GM12892 (cell line): Measurements from ENCODE around the gene LDB3.
A peak's percentile ranks its signal among the peaks of the same experiment; 100 is the strongest.

Experiments
- DNase-seq: peaks from one replicate; pipeline ENCODE4 v3.0.0; 2011; ENCODE audit not compliant: insufficient read length
- FAIRE-seq: peaks from 2 replicates; lab custom pipeline; 2011; peaks lifted over from hg19 to GRCh38; lab: Jason Lieb, UNC
- POLR2A ChIP-seq: IDR thresholded peaks from 2 replicates; pipeline ENCODE4 v1.6.1; 2011; ENCODE audit warnings: low read depth, low read length, control low read depth
- POLR2AphosphoS5 ChIP-seq: IDR thresholded peaks from 2 replicates; pipeline ENCODE4 v1.6.1; 2011; ENCODE audit warnings: low read depth, low read length, control low read depth
- TAF1 ChIP-seq: IDR thresholded peaks from 2 replicates; pipeline ENCODE4 v1.6.1; 2011; ENCODE audit warnings: low read depth, mild to moderate bottlenecking, control low read depth, low read length, borderline replicate concordance

The LDB3 gene

DNA sequence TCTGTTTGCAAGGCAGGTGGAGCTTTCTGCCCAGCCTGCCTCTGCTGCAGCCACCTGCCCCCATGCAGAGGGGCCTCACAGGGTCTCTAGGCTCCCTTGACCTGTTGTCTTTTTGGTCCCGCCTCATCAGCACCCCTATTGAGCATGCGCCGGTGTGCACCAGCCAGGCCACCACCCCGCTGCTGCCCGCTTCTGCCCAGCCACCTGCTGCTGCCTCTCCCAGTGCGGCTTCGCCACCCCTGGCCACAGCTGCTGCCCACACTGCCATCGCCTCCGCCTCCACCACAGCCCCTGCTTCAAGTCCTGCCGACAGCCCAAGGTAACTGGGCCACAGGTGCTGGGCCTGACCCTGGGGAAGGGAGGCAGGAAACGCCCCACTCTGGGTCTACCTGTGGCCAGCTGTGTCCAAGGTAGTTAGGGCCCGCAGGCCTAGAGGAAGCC is 38.1 kb downstream of the LDB3 start:
- DNase-seq (no peak), FAIRE-seq (no peak)
- TF ChIP-seq POLR2A (no peak), POLR2AphosphoS5 (no peak), TAF1 (no peak)

DNA sequence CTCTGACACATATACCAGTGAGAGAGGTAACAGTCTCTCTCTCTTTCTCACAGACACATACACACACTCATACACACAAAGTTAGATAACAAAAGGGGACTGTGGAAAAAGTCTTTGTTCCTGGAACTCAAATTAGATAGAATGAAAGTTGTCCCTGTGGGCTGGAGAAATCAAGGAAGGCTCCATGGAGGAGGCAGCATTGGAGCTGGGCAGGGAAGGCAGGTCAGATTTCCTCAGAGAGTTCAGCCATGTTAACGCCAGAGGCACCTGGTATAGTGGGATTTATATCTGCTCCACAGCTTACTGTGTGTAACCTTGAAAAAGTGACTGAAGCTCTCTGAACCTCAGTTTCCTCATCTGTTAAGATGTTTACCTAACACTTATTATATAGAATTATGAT is 38.7 kb downstream of the LDB3 start:
- DNase-seq, result no peak
- FAIRE-seq, result no peak
- no peak for TF ChIP-seq POLR2A
- TF ChIP-seq TAF1, result no peak
- no peak for TF ChIP-seq POLR2AphosphoS5

DNA sequence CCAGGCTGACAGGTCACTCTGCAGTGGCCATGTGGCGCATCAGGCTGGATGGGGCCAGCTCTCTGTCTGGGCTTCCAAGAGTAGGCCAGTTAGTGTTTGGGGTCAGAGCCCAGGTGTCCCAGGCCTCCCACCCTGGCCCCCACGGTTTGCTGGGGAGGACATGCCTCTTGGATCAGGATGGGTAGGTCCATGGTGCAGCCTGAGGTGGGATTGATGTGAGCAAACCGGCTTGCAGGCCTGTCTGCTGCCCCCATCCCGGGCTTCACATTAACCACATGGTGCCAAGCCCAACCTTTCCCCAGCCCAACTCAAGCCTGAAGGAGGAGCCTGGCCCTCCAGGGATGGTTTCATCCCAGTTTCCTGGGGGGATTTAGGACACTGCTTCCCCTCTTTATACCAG is 39.2 kb downstream of the LDB3 start:
- no peak for DNase-seq
- no peak for TF ChIP-seq POLR2AphosphoS5
- no peak for TF ChIP-seq TAF1
- no peak for TF ChIP-seq POLR2A
- no peak for FAIRE-seq

DNA sequence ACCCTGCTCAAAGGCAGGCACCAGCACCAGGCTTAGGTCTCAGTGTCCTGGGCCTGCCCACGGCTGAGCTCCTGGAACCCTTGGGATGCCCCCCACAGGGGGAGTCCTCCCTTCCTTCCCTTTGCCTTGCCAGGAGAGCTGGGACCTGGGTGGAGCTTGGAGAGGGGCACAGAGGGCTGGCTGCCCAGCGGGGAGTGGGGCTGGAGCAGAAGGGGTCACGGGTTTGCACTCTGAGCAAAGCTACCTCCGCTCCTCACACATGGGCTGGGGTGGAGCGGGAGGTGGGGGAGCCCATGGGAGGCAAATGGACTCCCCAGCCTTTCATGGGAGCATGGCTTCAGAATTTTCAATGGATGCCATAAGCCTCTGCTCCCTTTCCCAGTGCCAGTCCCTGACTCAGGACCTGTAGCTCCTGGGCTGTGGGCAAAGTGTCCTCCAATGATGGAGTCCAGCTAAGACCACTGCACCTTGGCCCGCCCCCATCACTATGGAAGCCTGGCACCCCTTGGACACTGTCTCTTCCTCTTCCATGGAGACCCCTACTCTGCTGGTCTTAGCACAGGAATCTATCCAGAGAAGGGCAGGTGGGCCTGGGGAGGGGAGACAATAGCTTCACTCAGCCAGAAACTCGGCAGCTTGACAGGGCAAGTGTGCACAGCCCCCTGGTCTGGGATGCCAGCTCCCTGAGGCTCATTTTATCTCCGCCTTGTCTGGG is 39.9 kb downstream of the LDB3 start:
- no peak for TF ChIP-seq POLR2AphosphoS5
- TF ChIP-seq TAF1, result no peak
- TF ChIP-seq POLR2A, result no peak
- FAIRE-seq (no peak), DNase-seq (no peak)

DNA sequence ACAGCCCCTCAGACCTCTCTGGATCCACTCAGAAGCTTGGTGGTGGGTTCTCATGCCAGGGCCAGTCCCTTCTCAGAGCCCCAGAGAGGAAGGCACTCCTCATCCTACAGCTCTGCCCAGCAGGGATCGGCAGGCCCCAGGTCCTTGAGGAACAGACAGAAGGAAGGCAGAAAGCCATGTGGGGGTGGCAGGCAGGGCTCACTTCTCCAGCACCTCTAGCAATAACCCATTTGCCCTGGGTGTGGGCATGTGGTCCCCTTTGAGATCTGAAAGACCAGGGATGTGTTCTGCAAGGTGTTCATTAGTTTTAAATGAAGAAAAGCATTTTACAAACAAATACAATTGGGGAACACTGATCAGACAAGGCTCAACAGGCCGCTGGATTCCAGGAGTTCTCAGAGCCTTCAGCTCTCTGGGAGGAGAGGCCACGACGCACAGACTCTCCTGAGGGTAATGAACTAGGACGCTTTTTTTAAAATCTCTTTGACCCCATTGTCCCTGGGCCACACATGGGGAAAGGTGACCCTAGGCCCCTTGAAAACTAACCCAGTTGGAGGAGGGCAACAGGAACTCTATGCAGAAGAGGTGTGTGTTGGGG is 40.6 kb downstream of the LDB3 start:
- FAIRE-seq (no peak), DNase-seq (no peak)
- TF ChIP-seq POLR2AphosphoS5 (no peak), POLR2A (no peak), TAF1 (no peak)

DNA sequence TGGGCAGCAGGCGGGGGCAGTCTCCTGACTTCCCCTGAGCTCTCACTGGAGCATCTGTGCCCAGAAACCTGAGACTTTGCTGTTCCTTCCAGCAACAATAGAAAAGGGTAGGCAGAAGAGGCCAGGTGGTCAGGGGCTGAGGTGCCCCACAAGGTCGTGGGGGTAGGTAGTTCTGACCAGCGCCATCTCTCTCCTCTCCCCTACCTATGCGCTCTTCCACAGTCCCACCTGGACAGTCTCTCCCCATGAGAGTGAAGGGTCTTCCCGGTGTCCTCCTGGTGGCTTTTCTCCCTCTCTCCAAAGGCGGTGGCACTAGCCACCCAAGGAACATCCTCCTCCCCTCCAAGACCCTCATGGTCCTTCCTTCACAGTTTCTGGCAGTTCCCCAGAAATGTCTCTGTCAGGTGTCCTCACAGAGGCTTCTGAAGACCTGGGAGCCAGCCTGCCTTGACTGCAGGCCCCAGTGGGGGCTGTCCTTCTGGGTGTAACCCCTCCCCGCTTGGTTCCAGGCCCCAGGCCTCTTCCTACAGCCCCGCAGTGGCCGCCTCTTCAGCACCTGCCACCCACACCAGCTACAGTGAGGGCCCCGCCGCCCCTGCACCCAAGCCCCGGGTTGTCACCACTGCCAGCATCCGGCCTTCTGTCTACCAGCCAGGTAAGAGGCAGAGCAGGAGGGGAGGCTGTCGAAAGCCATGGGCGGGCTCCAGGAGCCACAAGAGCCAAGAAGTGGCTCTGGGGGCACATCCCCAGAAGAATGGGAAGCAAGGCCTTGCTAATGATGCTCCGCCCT is 41.3 kb downstream of the LDB3 start:
- FAIRE-seq, result no peak
- DNase-seq, result no peak
- TF ChIP-seq POLR2A (no peak), TAF1 (no peak), POLR2AphosphoS5 (no peak)

DNA sequence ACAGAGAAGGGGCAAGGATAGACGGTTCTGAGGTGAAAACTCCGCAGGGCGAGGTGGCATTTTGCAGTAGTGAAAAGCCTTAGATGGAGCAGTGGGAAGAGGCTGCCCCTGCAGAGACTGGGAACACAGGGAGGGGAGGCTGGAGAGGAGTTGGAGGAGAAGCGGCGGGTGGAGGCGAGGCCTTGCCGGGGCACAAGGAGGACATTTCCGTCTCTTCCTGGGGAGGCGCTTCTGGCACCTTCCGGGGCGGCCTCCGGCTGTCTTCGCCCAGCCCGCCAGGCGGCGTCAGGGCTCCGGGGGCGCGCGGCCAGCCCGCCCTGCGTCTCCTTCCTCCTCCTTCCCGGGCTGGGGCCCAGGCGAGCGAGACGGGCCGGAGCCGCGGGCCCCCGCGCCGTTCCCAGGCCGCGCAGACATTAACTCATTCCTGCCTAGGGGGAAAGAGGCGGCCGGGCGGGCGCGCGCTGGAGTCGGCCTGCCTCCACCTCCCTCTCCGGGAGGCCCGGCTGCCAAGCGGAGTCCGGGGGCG is 42.7 kb downstream of the LDB3 start:
- TF ChIP-seq TAF1 (0 out of 2 replicates have a peak, but pooled peaks have one; percentile 50), POLR2A (peak; percentile 65; the same call in 1 of the 2 replicates), POLR2AphosphoS5 (peak; percentile 51)
- DNase-seq, result peak; percentile 96
- peak; percentile 96 for FAIRE-seq

DNA sequence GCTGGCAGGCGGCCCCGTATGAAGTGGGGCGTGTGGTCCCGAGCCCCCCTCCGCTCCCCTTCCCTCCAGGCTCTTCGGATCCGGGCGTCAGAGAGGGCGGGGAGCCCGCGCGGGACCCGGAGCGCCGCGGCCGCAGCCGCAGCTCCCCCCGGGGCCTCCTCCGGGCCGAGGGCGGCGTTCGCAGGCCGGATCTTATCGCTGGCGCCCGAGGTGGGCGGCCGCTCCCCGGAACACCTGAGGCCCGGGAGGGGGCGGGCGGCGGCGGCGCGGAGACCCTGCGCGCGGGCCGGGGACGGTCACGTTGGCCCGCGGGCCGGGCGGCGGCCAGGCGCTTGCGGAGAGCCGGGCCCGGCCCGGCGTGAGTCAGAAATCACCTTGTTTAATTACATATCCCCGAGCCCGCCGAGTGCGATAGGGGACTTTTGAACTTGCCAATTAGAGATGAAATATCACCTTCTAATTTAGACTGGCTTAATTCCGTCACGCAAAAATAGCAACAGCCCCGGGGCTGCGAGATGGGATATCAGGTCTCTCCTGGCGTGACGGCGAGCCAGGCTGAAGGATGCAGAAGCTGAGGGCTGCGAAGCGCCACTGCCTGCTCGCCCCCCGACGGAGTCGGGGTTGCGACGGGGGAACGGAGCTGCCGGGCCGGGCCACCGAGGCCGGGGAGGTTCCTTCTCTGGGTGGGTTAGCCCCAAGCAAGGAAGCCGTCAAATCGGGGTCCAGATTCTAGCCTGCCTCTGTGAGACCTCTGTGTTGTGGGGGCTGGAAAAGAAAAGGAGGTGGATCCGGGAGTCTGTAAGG is 43.4 kb downstream of the LDB3 start:
- TF ChIP-seq POLR2A, result no peak; the same call in 1 of the 2 replicates
- TF ChIP-seq POLR2AphosphoS5, result no peak
- no peak for TF ChIP-seq TAF1
- FAIRE-seq (peak; percentile 95), DNase-seq (peak; percentile 74)

DNA sequence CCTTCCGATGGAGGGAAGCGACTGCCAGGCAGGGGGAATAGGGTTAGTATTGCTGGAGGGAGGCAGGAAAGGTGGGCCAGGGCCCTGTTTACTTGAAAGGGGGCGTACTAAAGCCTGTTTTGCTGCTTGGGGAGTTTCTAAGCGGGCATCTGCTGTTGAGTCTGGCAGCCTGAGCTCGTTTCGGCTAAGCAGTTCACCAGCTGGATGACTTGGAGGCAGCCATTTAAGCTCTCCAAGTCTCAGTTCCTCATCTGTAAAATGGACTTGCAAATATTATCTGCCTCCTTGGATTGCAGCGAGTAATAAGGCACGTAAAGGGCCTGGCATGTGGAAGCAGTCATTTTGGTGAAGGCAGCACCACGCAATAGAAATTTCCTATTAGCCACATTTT is 44.0 kb downstream of the LDB3 start:
- FAIRE-seq, result no peak
- peak; percentile 60 for DNase-seq
- TF ChIP-seq POLR2AphosphoS5 (no peak; the same call in 1 of the 2 replicates), POLR2A (no peak; the same call in 1 of the 2 replicates), TAF1 (no peak)

DNA sequence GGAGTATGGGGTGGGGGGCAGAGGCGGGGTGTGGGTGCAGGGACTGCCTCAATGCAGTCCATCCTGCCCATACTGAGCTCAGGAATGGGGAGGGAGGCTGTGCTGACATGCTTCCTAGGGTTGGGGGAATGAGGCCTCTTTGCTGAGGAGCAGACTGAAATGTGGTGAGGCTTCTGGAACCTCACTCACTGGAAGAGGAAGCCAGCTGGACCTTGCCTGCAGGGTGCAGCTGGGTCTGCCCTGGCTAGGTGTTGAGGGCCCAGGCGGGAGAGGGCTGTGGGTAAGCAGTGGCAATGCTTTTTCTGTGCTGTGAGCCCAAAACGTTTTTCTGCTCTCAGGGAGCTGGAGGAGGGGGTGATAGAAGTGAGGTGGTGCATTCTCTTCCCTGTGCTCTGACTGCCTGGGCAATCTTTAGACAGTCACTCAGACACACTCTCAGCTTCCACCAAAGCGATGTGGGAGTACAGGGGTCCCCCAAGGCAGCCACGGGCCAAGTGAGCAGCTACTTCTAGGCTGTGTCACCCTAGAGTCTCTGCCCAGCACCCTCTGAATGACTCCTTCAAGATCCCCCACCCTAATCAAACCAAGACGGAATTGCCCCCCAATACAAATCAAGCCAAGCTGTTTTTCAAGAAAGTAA is 47.0 kb downstream of the LDB3 start:
- no peak for TF ChIP-seq POLR2A
- TF ChIP-seq TAF1, result no peak
- TF ChIP-seq POLR2AphosphoS5, result no peak
- no peak for FAIRE-seq
- no peak for DNase-seq
